DOHH2 (cell line): Measurements from ENCODE around the gene TTC7B.

Experiments
- H3F3A ChIP-seq: fragments of 200-600 bp; sonication (generic), shearing (Covaris generic); 2 replicates; pipeline ENCODE4 v1.6.0; 2016; ENCODE audit warnings: antibody characterized with exemption, mild to moderate bottlenecking; ENCODE audit not compliant: control insufficient read depth, insufficient read depth
- H3K27ac ChIP-seq: fragments of 200-600 bp; sonication (generic); 2 replicates; pipeline ENCODE4 v1.5.1; 2014; ENCODE audit warnings: low read depth, mild to moderate bottlenecking, low read length, moderate library complexity
- H3K27me3 ChIP-seq: fragments of 200-600 bp; sonication (generic); 2 replicates; pipeline ENCODE4 v1.6.1; 2014; ENCODE audit warnings: mild to moderate bottlenecking, low read length, mixed read lengths; ENCODE audit not compliant: control insufficient read depth
- H3K36me3 ChIP-seq: fragments of 200-600 bp; sonication (generic); 2 replicates; pipeline ENCODE4 v1.6.1; 2014; ENCODE audit warnings: mild to moderate bottlenecking, low read length, moderate library complexity, mixed read lengths; ENCODE audit not compliant: control insufficient read depth
- H3K4me1 ChIP-seq: fragments of 200-600 bp; sonication (generic); 2 replicates; pipeline ENCODE4 v1.6.1; 2014; ENCODE audit warnings: mild to moderate bottlenecking, low read length, mixed read lengths; ENCODE audit not compliant: control insufficient read depth
- H3K4me2 ChIP-seq: fragments of 200-600 bp; sonication (generic); 2 replicates; pipeline ENCODE4 v1.6.0; 2014; ENCODE audit warnings: mild to moderate bottlenecking, low read length, moderate library complexity
- H3K4me3 ChIP-seq: fragments of 200-600 bp; sonication (generic); 2 replicates; pipeline ENCODE4 v1.5.1; 2014; ENCODE audit warnings: mild to moderate bottlenecking, low read length, mixed read lengths
- H3K79me2 ChIP-seq: fragments of 200-600 bp; sonication (generic); 2 replicates; pipeline ENCODE4 v1.6.1; 2014; ENCODE audit warnings: mild to moderate bottlenecking, low read length, mixed read lengths; ENCODE audit not compliant: control insufficient read depth
- H3K9me2 ChIP-seq: fragments of 200-600 bp; sonication (generic); replicated peaks from 2 replicates; pipeline ENCODE4 v1.6.1; 2014; ENCODE audit warnings: mild to moderate bottlenecking, low read length, mixed read lengths; ENCODE audit not compliant: control insufficient read depth
- H3K9me3 ChIP-seq: fragments of 200-600 bp; sonication (generic); 2 replicates; pipeline ENCODE4 v1.6.1; 2014; ENCODE audit warnings: antibody characterized with exemption, low read length, mixed read lengths; ENCODE audit not compliant: control insufficient read depth, insufficient read depth
- H4K20me1 ChIP-seq: fragments of 200-600 bp; sonication (generic); 2 replicates; pipeline ENCODE4 v1.6.0; 2014; ENCODE audit warnings: low read depth, mild to moderate bottlenecking, antibody characterized with exemption, low read length, moderate library complexity; ENCODE audit not compliant: control insufficient read depth, insufficient read depth
- EZH2phosphoT487 ChIP-seq: fragments of 200-600 bp; sonication (generic); IDR thresholded peaks from 2 replicates; pipeline ENCODE4 v1.6.1; 2017; ENCODE audit warnings: borderline replicate concordance, mild to moderate bottlenecking, antibody characterized with exemption, low read length, moderate library complexity, mixed read lengths
- TF ChIP-seq, protein P1 (sequence below): fragments of 200-600 bp; sonication (generic); IDR thresholded peaks from one replicate; pipeline ENCODE4 v1.5.1; 2014; ENCODE audit warnings: antibody characterized with exemption, mild to moderate bottlenecking, low read depth, low read length; ENCODE audit not compliant: poor library complexity, severe bottlenecking

TTC7B gene

DNA sequence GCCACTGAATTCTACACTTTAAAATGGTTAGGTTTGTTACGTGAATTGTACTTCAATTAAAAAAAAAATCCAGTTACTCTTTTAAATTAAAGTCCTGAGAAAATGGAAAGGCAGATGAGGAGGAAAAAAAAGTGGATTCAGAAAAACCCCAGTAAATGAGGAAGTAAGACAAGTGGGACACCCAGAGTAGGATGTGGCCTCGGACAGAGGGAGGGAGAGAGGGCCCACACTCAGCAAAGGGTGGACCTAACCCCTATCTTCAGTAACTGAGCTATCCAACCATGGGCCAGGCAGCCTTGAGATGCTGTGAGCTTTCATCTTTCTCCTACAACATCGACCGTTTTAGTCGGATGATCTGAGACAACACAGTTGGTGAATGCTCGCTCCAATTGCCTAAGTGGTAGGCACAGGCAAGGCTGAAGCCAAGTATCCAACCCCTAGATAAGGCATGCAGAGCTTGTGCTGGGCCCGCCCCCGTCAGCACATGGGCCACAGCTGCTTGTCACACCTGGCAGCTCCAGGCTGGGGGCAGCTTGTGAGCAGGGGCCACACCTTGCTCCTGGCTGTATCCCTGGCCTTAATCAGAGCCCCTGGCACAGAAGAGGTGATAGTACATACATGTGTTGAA lies 142.1 kb downstream of the TTC7B start:
- H3K4me2 ChIP-seq, result no peak overlapping the region
- no peak overlapping the region for H3K4me3 ChIP-seq
- H3K27ac ChIP-seq, result no peak overlapping the region
- no peaks in the 10 kb centered on the region for H3K79me2 ChIP-seq
- H3K4me1 ChIP-seq, result peaks cover 17% of the 10 kb centered on the region
- no peaks in the 10 kb centered on the region for H4K20me1 ChIP-seq
- H3K9me2 ChIP-seq, result no peaks in the 10 kb centered on the region
- H3F3A ChIP-seq, result no peaks in the 10 kb centered on the region
- H3K36me3 ChIP-seq, result no peaks in the 10 kb centered on the region
- H3K27me3 ChIP-seq, result no peaks in the 10 kb centered on the region
- H3K9me3 ChIP-seq, result no peaks in the 10 kb centered on the region
- no peak for TF ChIP-seq EZH2phosphoT487
- TF ChIP-seq, protein P1, sequence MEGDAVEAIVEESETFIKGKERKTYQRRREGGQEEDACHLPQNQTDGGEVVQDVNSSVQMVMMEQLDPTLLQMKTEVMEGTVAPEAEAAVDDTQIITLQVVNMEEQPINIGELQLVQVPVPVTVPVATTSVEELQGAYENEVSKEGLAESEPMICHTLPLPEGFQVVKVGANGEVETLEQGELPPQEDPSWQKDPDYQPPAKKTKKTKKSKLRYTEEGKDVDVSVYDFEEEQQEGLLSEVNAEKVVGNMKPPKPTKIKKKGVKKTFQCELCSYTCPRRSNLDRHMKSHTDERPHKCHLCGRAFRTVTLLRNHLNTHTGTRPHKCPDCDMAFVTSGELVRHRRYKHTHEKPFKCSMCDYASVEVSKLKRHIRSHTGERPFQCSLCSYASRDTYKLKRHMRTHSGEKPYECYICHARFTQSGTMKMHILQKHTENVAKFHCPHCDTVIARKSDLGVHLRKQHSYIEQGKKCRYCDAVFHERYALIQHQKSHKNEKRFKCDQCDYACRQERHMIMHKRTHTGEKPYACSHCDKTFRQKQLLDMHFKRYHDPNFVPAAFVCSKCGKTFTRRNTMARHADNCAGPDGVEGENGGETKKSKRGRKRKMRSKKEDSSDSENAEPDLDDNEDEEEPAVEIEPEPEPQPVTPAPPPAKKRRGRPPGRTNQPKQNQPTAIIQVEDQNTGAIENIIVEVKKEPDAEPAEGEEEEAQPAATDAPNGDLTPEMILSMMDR, result no peak

DNA sequence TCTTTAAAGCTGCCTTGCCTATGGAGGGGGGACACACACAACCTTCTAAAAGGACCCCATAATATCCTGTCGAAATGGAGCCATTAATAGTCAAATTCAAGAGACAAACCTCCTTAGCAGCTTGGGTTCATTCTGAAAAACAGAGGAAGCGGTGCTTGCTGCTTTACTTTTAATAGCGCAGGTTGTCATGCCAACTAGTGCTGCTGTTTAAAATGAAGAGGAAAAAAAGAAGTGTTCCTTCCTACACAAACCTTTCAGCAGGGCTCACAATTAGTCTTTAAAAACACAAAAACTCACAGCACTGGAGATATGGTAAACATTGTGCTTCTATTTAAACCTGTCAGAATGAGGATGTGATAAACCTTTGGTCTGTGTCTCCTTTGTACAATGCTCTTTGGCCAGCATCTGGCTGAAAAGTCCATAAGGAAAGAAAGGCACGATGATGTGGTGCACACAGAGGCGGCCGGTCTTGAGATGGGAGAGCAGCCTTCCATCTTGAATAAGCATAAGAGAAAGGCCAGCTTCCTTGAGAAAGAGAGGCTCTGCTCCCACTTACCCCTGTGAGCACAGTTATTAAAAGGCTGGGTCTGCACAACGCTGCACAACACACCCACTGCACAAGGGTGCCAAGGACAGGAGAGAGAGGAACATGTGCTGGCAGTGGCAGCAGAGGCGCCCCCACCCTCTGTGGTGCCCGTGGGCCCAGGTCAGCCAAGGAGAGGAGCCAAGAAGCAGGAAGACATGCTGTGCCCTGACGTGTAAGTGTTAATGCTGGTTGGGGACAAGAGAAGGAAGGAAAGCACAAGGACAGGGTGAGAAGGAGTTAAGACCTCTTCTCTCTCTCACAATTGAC lies 144.6 kb downstream of the TTC7B start:
- Histone ChIP-seq H3K9me2 (no peaks in the 10 kb centered on the region), H3K4me3 (peak overlapping the region; percentile 34), H3K27ac (peak overlapping the region; percentile 36), H3K9me3 (no peaks in the 10 kb centered on the region), H3K4me2 (peak overlapping the region; percentile 68), H3K79me2 (no peaks in the 10 kb centered on the region), H4K20me1 (no peaks in the 10 kb centered on the region), H3F3A (no peaks in the 10 kb centered on the region), H3K36me3 (no peaks in the 10 kb centered on the region), H3K4me1 (peaks cover 17% of the 10 kb centered on the region), H3K27me3 (0 out of 2 replicates have a peak, but pooled peaks cover 3% of the 10 kb centered on the region)
- no peak for TF ChIP-seq EZH2phosphoT487
- TF ChIP-seq, protein P1, result no peak

DNA sequence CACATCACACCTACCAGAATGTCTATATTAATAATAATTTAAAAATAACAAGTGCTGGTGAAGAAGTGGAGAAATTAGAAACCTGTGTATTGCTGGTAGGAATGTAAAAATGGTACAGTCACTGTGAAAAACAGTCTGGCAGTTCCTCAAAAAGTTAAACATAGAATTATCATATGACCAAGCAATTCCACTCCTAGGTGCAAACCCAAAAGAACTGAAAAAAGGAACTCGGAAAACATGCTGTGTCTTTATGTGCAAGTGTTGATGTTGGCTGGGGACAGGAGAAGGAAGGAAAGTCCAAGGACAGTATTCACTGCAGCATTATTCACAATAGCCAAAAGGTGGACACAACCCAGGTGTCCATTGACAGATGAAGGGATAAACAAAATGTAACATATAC lies 146.5 kb downstream of the TTC7B start:
- Histone ChIP-seq H3K79me2 (no peaks in the 10 kb centered on the region), H3K4me3 (no peak overlapping the region), H3K27me3 (0 out of 2 replicates have a peak, but pooled peaks cover 3% of the 10 kb centered on the region), H3F3A (no peaks in the 10 kb centered on the region), H3K4me2 (no peak overlapping the region), H3K9me3 (no peaks in the 10 kb centered on the region), H3K36me3 (no peaks in the 10 kb centered on the region), H4K20me1 (no peaks in the 10 kb centered on the region), H3K27ac (no peak overlapping the region), H3K9me2 (no peaks in the 10 kb centered on the region), H3K4me1 (peaks cover 17% of the 10 kb centered on the region)
- no peak for TF ChIP-seq EZH2phosphoT487
- TF ChIP-seq, protein P1, result no peak
